SK-N-SH (cell line): ENCODE measurements around the gene USP40. TPM values are rescaled to one million over a fixed set of nuclear protein-coding genes. Genes with fewer than 3 reads are reported as not detected.

Source experiments
- CTCF ChIA-PET: fragments of 300-600, 350-600 bp; formaldehyde crosslinking; extraction: SDS; loops from one replicate; lab custom pipeline; 2021; lab: Yijun Ruan, JAX
- POLR2A ChIA-PET: fragments of 350-600 bp; sonication (Branson Sonifier 250); formaldehyde crosslinking; extraction: SDS; loops from one replicate; lab custom pipeline; 2020; ENCODE audit warnings: antibody characterized with exemption, inconsistent platforms; lab: Yijun Ruan, JAX
- DNase-seq: peaks from one replicate; pipeline ENCODE4 v3.0.0; 2012
- H2AFZ ChIP-seq: fragments of 200-600 bp; sonication (generic); 2 replicates; pipeline ENCODE4 v1.8.1; 2016; ENCODE audit warnings: antibody characterized with exemption, mild to moderate bottlenecking, low read depth
- H3F3A ChIP-seq: fragments of 200-600 bp; sonication (generic); replicated peaks from 2 replicates; pipeline ENCODE3; 2016; ENCODE audit warnings: antibody characterized with exemption, mild to moderate bottlenecking; ENCODE audit not compliant: insufficient read depth
- H3K27ac ChIP-seq, 2 experiments: fragments of 200-500 bp in 1 of 2; fragments of 200-600 bp in 1 of 2; sonication (Bioruptor generic) in 1 of 2; sonication (generic), shearing (Covaris generic) in 1 of 2; 2 replicates each; pipeline versions ENCODE4 v1.5.1 to v1.6.1; 2014 to 2016; ENCODE audit warnings: low read depth in 2 of 2, inconsistent platforms in 1 of 2, low read length in 1 of 2, mild to moderate bottlenecking in 1 of 2, mixed read lengths in 1 of 2
- H3K27me3 ChIP-seq: fragments of 200-600 bp; sonication (generic), shearing (Covaris generic); 2 replicates; pipeline ENCODE4 v1.6.1; 2016; ENCODE audit warnings: mixed run types; ENCODE audit not compliant: insufficient read depth
- H3K36me3 ChIP-seq, 2 experiments: fragments of 200-500 bp in 1 of 2; fragments of 200-600 bp in 1 of 2; sonication (Bioruptor generic) in 1 of 2; sonication (generic) in 1 of 2; replicated peaks in 1 of 2; 2 replicates each; pipeline versions ENCODE3 to v1.5.1; 2014 to 2016; ENCODE audit warnings: low read length in 1 of 2, mild to moderate bottlenecking in 1 of 2; ENCODE audit not compliant: insufficient read depth in 2 of 2, control insufficient read depth in 1 of 2
- H3K4me1 ChIP-seq, 2 experiments: fragments of 200-500 bp in 1 of 2; fragments of 200-600 bp in 1 of 2; sonication (Bioruptor generic) in 1 of 2; sonication (generic), shearing (Covaris generic) in 1 of 2; 2 replicates each; pipeline versions ENCODE4 v1.5.1 to v1.6.1; 2014 to 2016; ENCODE audit warnings: low read depth in 1 of 2, low read length in 1 of 2, mixed run types in 1 of 2; ENCODE audit not compliant: insufficient read depth in 2 of 2, control insufficient read depth in 1 of 2
- H3K4me2 ChIP-seq: fragments of 200-600 bp; sonication (generic), shearing (Covaris generic); 2 replicates; pipeline ENCODE4 v1.6.1; 2017; ENCODE audit warnings: mixed run types
- H3K4me3 ChIP-seq, 2 experiments: fragments of 200-500 bp in 1 of 2; fragments of 200-600 bp in 1 of 2; sonication (Bioruptor generic) in 1 of 2; sonication (generic), shearing (Covaris generic) in 1 of 2; 2 replicates each; pipeline versions ENCODE4 v1.5.1 to v1.8.1; 2014 to 2016; ENCODE audit warnings: low read depth in 2 of 2, inconsistent platforms in 1 of 2, low read length in 1 of 2, mild to moderate bottlenecking in 1 of 2, mixed read lengths in 1 of 2, moderate library complexity in 1 of 2
- H3K79me2 ChIP-seq: fragments of 200-600 bp; sonication (generic); 2 replicates; pipeline ENCODE4 v1.8.1; 2017; ENCODE audit warnings: mild to moderate bottlenecking; ENCODE audit not compliant: insufficient read depth
- H3K9ac ChIP-seq: fragments of 200-600 bp; sonication (generic); 2 replicates; pipeline ENCODE4 v1.6.1; 2017; ENCODE audit warnings: mixed run types
- H3K9me2 ChIP-seq: fragments of 200-600 bp; sonication (generic); 2 replicates; pipeline ENCODE4 v1.6.1; 2017; ENCODE audit warnings: mixed run types
- H3K9me3 ChIP-seq: fragments of 200-600 bp; sonication (generic); 2 replicates; pipeline ENCODE4 v1.6.1; 2017; ENCODE audit warnings: mixed run types, mild to moderate bottlenecking, moderate library complexity
- H4K20me1 ChIP-seq: fragments of 200-600 bp; sonication (generic); 2 replicates; pipeline ENCODE4 v1.6.1; 2017; ENCODE audit warnings: mild to moderate bottlenecking, mixed run types; ENCODE audit not compliant: insufficient read depth
- ELF1 ChIP-seq: IDR thresholded peaks from 2 replicates; pipeline ENCODE4 v1.4.0; 2012
- EP300 ChIP-seq, 2 experiments: IDR thresholded peaks; 2 replicates each; pipeline versions ENCODE4 v1.4.0 to v1.6.1; 2012; ENCODE audit warnings: borderline replicate concordance in 1 of 2, low read depth in 1 of 2, low read length in 1 of 2
- FOXJ3 ChIP-seq: sonication (generic); formaldehyde crosslinking; IDR thresholded peaks from 2 replicates; pipeline ENCODE4 v1.5.1; 2020; ENCODE audit warnings: mild to moderate bottlenecking, missing genetic modification reagents
- MEF2A ChIP-seq: IDR thresholded peaks from 2 replicates; pipeline ENCODE4 v1.4.0; 2012; ENCODE audit warnings: low read depth, borderline replicate concordance
- MXI1 ChIP-seq: IDR thresholded peaks from 2 replicates; pipeline ENCODE4 v1.6.1; 2012; ENCODE audit warnings: mild to moderate bottlenecking, low read depth, low read length, improper control_type of control experiment
- NFIC ChIP-seq: IDR thresholded peaks from 2 replicates; pipeline ENCODE4 v1.4.0; 2012; ENCODE audit warnings: borderline replicate concordance
- RAD21 ChIP-seq: IDR thresholded peaks from 2 replicates; pipeline ENCODE4 v1.6.1; 2012; ENCODE audit warnings: mild to moderate bottlenecking, low read length
- RCOR1 ChIP-seq: fragments of 150-350 bp; IDR thresholded peaks from 2 replicates; pipeline ENCODE4 v1.6.1; 2017; ENCODE audit warnings: antibody characterized with exemption, low read length
- RFX5 ChIP-seq: IDR thresholded peaks from 2 replicates; pipeline ENCODE4 v1.6.1; 2012; ENCODE audit warnings: mild to moderate bottlenecking, improper control_type of control experiment, low read length
- RXRA ChIP-seq: IDR thresholded peaks from 2 replicates; pipeline ENCODE4 v1.4.0; 2012; ENCODE audit warnings: low read depth, mild to moderate bottlenecking, borderline replicate concordance
- SIN3A ChIP-seq: IDR thresholded peaks from 2 replicates; pipeline ENCODE4 v1.6.1; 2012; ENCODE audit warnings: low read depth, mild to moderate bottlenecking, low read length, moderate library complexity, borderline replicate concordance
- SMC3 ChIP-seq: IDR thresholded peaks from 2 replicates; pipeline ENCODE4 v1.6.1; 2012; ENCODE audit warnings: low read depth, low read length, improper control_type of control experiment
- TAF1 ChIP-seq: IDR thresholded peaks from 2 replicates; pipeline ENCODE4 v1.6.1; 2012; ENCODE audit warnings: low read depth, mild to moderate bottlenecking, low read length, moderate library complexity, borderline replicate concordance
- TCF12 ChIP-seq: IDR thresholded peaks from 2 replicates; pipeline ENCODE4 v1.4.0; 2012
- YY1 ChIP-seq: IDR thresholded peaks from 2 replicates; pipeline ENCODE4 v1.4.0; 2012; ENCODE audit warnings: low read depth, mild to moderate bottlenecking
- WGBS: methylation state at CpG from one replicate; pipeline ENCODE4 v1.1.6; 2017; ENCODE audit warnings: low lambda C conversion rate; 5-methylcytosine and 5-hydroxymethylcytosine counted together
- polyA plus RNA-seq, 3 experiments: library from polyadenylated mRNA; depleted of rRNA; stranded (reverse); fragments of >200 nt; gene quantifications; 2 replicates each; pipeline ENCODE4 v1.2.3, GENCODE V29; 2012
- TF ChIP-seq, protein P1 (sequence below): IDR thresholded peaks from 2 replicates; pipeline ENCODE4 v1.4.0; 2012; ENCODE audit warnings: low read depth, borderline replicate concordance
- TF ChIP-seq, protein P2 (sequence below): IDR thresholded peaks from 2 replicates; pipeline ENCODE4 v1.4.0; 2012; ENCODE audit warnings: low read depth, borderline replicate concordance

Gene USP40
- polyA plus RNA-seq, 1 of the 3 experiments (the other 2 are of a cell fraction): 37.0 TPM

DNA sequence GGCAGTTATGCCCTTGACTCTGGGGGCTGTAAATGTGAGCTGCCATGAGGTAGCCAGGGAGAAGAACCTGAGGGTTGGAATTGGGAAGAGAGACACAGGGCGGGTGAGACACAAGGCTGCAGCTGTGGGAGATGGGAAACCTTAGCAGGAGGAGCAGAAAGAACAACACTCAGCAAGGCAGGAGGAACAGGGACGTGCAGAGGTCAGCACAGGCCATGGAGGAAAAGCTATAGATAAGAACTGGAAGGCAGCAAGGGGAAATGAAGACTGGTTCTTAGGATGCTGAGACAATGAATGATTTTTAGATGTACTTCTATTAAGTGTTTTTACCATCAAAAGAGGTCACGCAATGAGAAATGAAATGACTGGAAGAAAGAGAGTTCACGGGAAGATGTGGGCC lies 80.2 kb downstream of the USP40 start (continued):
- TF ChIP-seq, protein P1, sequence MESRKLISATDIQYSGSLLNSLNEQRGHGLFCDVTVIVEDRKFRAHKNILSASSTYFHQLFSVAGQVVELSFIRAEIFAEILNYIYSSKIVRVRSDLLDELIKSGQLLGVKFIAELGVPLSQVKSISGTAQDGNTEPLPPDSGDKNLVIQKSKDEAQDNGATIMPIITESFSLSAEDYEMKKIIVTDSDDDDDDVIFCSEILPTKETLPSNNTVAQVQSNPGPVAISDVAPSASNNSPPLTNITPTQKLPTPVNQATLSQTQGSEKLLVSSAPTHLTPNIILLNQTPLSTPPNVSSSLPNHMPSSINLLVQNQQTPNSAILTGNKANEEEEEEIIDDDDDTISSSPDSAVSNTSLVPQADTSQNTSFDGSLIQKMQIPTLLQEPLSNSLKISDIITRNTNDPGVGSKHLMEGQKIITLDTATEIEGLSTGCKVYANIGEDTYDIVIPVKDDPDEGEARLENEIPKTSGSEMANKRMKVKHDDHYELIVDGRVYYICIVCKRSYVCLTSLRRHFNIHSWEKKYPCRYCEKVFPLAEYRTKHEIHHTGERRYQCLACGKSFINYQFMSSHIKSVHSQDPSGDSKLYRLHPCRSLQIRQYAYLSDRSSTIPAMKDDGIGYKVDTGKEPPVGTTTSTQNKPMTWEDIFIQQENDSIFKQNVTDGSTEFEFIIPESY: no peak
- no peak for TF ChIP-seq ELF1
- no peak for TF ChIP-seq RXRA
- no peak for TF ChIP-seq YY1
- TF ChIP-seq RCOR1: no peak
- TF ChIP-seq, protein P2, sequence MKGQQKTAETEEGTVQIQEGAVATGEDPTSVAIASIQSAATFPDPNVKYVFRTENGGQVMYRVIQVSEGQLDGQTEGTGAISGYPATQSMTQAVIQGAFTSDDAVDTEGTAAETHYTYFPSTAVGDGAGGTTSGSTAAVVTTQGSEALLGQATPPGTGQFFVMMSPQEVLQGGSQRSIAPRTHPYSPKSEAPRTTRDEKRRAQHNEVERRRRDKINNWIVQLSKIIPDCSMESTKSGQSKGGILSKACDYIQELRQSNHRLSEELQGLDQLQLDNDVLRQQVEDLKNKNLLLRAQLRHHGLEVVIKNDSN: no peak
- no peak for TF ChIP-seq NFIC

DNA sequence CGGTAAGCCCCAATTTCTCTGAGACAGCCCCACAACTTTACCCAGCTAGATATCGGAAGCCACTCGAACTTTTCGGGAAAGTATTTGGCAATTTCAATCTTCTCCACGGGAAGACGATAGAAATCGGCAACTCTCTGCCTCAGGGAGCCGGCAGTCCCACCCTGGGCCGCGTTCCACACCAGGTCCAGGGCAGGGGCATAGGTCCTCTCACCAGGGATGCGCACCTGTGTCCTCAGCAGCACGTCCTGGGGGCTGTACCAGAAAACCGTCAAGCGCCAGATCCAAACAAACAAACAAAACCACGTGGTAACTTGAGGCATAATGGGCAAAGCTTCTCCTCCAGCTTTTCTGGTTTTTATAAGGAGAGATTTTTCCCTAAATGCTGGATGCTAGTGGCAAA lies 80.9 kb downstream of the USP40 start:
- ChIA-PET CTCF (no interaction called here), POLR2A (no interaction called here)
- Histone ChIP-seq H3K9ac (peak overlapping the region; percentile 68; the same call in 1 of the 2 replicates), H3K36me3 (peaks cover 32 to 36% of the 10 kb centered on the region in 2 experiments), H3K4me2 (no peak overlapping the region), H3K4me1 (peaks cover 2 to 34% of the 10 kb centered on the region in 2 experiments; a peak in 3 of 4 replicates), H3K27ac (peak overlapping the region in 1 of 2 experiments; percentile 99; a peak in 2 of 4 replicates), H3K9me3 (no peaks in the 10 kb centered on the region), H3K27me3 (no peaks in the 10 kb centered on the region), H3K79me2 (peaks cover 7% of the 10 kb centered on the region; the same call in 1 of the 2 replicates), H2AFZ (no peak overlapping the region), H3K9me2 (no peaks in the 10 kb centered on the region), H3F3A (peaks cover 38% of the 10 kb centered on the region), H3K4me3 (no peak overlapping the region), H4K20me1 (no peaks in the 10 kb centered on the region)
- TF ChIP-seq TAF1 (no peak), FOXJ3 (CRISPR knock-in tag) (no peak), EP300 (IDR thresholded peaks at IDR 0.05; ENCODE audit: borderline replicate concordance in 1 of 2, low read depth in 1 of 2, low read length in 1 of 2) (no peak), RFX5 (no peak), SIN3A (no peak), TCF12 (no peak), RAD21 (no peak), MXI1 (no peak), RXRA (no peak), MEF2A (no peak), SMC3 (no peak)
- TF ChIP-seq, protein P2: no peak
- TF ChIP-seq, protein P1: no peak
- WGBS: 97% methylated on average over 15 of the region's 15 CpGs
- DNase-seq: no peak
